GM10847 (cell line): ENCODE data around the gene OSBPL1A.

Experiments used
- POLR2A ChIP-seq: IDR thresholded peaks from 2 replicates; pipeline ENCODE4 v1.6.1; 2011; ENCODE audit not compliant: insufficient read length; ENCODE audit errors: extremely low read depth

Gene OSBPL1A

GRCh38 chr18:24259869-24260641, 137.6 kb downstream of the OSBPL1A start:
- no peak for TF ChIP-seq POLR2A

GRCh38 chr18:24254071-24254470, 143.6 kb downstream of the OSBPL1A start:
- no peak for TF ChIP-seq POLR2A

- TF ChIP-seq POLR2A = no peak
Observed at GRCh38 chr18:24249716-24250115, 147.9 kb downstream of the OSBPL1A start.

GRCh38 chr18:24248359-24248758, 149.3 kb downstream of the OSBPL1A start:
- TF ChIP-seq POLR2A = no peak

- TF ChIP-seq POLR2A = no peak
Observed at GRCh38 chr18:24246143-24246542, 151.5 kb downstream of the OSBPL1A start.

GRCh38 chr18:24244698-24245097, 152.9 kb downstream of the OSBPL1A start:
- no peak for TF ChIP-seq POLR2A

- no peak for TF ChIP-seq POLR2A
Observed at GRCh38 chr18:24243677-24244076, 153.9 kb downstream of the OSBPL1A start.

- no peak for TF ChIP-seq POLR2A
Observed at GRCh38 chr18:24239341-24239740, 158.3 kb downstream of the OSBPL1A start.

GRCh38 chr18:24238387-24238786, 159.2 kb downstream of the OSBPL1A start:
- TF ChIP-seq POLR2A = no peak

- no peak for TF ChIP-seq POLR2A
Observed at GRCh38 chr18:24234850-24235418, 162.7 kb downstream of the OSBPL1A start.

GRCh38 chr18:24234330-24234729, 163.3 kb downstream of the OSBPL1A start:
- TF ChIP-seq POLR2A = no peak

- no peak for TF ChIP-seq POLR2A
Observed at GRCh38 chr18:24232800-24233199, 164.8 kb downstream of the OSBPL1A start.

GRCh38 chr18:24231773-24232735, 165.6 kb downstream of the OSBPL1A start:
- TF ChIP-seq POLR2A = no peak

GRCh38 chr18:24230766-24231165, 166.9 kb downstream of the OSBPL1A start:
- TF ChIP-seq POLR2A = no peak

GRCh38 chr18:24228667-24229041, 169.0 kb downstream of the OSBPL1A start:
- no peak for TF ChIP-seq POLR2A
